Cortex of kidney (tissue), 1 donor: ENCODE measurements around the gene INPP5D.
"Not testable (repeated sequence)": the region's sequence is repeated elsewhere in the genome, so short reads cannot be mapped to it uniquely, and the experiment has no call there.

Experiments
- DNase-seq: peaks from one replicate; lab custom pipeline; 2025; lab: John Stamatoyannopoulos, UW

The INPP5D gene

DNA sequence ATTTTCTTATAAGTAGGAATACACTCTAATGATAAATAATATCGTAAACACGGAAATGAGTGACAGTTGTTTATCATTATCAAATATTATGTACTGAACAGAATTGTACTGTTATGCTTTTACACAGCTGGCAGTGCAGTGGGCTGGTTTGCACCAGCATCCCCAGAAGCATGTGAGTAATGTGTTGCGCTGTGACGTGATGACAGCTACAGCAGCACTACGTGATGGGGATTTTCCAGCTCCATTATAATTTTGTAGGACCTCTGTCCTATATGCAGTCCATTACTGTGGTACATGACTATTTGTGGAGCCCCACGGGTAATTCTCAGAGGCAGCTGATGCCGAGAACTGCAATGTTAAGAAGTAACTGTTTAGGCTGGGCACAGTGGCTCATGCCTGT is 114.0 kb downstream of the INPP5D start:
- no peak for DNase-seq

DNA sequence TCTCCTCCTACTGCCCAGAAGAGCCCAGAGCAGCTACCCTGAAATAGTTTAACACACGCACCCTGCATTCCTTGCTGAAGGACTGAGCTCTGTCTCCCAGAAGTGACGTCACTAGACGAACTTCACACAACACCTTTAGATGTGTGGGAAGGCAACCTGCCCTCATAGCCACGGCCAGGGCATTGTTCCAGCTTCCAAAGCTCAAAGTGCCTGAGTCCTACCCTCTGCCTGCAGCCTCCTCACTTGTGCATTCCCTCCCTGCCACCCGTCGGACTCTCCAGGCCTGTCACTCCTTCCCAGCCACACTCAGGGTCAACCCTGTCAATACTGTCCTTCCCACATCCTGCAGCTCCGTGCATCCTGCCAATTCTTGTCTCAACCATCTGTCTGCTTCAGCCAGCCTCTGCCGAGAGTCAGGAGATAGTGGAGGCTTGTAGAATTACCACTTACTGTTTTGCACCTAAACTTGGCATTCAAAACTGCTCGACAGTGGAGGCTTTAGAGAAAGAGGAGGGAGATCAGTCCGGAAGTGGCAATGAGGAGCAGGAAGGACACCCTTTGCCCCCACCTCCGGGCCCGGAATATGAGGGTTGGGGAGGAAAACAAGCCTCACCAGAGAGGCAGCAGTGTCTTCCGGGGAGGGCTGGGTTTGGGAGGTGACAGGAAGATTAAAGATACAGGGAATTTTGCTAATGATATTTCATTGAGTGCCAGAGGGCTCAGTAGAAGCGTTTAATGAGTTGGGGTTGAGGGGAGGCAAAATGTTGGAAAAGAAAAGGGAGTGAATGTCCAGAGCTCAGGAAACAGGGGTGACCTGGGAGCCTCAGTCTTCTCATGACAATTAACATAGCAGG is 119.1 kb downstream of the INPP5D start:
- no peak for DNase-seq

DNA sequence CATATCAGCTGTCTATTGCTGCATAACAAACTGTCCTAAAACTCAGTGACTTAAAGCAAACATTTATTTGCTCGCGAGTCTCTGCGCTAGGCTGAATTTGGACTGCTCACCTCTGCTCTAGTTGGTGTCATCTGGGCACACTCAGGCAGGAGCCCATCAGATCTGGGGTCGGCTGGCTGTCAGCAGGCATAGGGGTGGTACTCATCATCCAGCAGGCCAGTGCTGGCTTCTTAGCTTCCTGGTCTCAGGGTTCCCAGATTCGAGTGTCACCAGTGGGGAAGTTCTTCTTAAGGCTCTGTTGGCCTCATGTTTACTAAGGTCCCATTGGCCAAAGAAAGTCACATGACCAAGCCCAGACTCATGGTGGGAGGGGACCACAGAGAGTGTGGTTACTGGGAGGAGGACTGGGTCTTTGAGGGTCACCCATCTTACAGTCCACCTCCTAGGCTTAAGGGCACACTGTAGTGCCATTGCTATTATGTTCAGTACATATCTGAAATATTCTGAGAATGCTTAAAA is 119.8 kb downstream of the INPP5D start:
- no peak for DNase-seq

DNA sequence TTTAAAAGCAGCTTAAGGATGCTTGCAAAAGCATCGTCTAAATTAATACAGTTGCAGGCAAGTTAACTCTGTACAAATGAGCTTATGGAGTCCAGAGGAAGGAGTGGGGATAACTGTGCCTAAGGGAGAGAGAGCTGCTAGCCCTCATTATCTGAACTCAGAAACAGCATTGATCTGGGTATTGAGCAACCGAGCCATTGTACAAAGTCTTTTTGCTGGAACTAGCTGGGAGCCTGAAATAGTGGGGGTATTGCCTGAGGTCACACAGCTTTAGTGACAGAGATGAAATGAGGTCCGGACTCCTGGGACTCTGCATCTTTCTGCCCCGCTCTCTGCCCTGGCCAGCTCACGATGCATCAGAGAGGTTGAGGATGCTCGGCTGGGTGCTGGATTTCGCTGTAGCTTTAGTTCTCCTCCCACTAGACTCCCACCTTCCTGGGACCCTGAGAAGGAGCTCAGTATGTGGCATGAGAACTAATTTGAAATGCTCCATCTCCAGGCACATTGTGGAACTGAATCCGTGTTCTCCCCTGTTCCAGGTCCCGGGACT is 123.8 kb downstream of the INPP5D start:
- no peak for DNase-seq

DNA sequence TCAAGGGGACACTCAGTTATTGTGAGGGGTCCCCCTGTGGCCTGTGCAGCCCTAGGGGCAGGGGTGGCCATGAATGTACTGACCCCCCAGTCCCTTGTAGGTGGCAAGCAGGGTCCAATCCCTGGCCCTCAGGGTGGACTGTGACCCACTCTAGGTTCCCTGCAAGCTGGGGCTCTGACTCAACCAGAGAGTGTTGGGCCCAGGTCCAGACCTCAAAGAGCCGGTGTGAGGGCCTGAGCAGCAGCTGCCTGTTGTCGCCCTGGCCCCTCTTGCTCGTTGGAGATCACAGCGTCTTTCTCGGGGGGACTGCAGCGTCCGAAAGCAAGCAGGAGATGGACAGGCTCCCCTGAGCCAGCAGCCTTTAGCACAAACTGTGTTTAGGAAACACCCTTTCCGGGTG is 124.5 kb downstream of the INPP5D start:
- no peak for DNase-seq

DNA sequence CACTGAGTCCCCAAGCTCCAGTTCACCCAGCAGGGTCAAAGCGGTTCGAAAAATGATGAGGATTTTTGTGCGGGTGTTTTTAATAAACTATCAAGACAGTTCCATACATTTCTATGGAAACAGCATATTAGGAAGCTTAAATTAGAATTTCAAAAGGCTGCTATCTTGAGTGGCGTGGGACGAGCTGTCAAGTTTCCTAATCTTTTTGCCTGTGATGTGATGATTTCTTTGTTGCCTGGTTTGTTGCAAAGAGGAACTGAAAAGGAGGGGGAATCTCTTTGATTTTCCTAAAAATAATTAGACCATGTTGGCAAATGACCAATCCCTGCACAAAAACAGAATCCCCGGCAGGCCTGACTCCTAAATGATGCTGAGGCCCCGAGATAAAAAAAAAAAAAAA is 125.2 kb downstream of the INPP5D start:
- DNase-seq: no peak

DNA sequence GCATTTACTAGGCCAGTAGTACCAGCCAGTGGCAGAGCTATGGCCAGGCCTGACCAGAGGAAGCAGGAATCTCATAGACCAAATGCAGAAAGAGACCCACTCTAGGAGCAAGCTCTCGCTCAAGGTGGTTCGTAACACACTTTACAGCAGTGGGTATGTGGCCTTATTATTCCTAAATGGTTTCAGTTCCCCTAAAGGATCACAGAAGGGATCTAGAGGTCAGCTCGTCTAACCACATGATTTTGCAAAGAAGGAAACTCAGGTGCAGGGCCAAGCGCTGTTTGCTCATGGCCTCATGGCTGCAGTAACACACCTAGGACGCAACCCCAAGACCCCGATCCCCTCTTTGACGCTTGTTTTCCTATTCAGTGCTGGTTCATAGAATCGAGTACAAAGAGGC is 125.8 kb downstream of the INPP5D start:
- no peak for DNase-seq

DNA sequence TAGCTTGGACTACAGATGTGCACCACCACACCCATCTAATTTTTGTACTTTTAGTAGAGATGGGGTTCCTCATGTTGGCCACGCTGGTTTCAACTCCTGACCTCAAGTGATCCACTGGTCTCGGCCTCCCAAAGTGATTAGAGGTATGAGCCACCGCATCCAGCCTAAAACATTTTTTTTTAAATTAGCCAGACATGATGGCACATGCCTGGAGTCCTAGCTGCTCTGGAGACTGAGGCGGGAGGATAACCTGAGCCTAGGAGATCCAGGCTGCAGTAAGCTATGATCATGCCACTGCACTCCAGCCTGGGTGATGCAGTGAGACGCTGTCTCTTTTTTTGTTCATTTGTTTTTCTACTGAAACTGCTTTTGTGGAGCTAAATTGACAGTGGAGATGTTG is 126.7 kb downstream of the INPP5D start:
- no peak for DNase-seq

DNA sequence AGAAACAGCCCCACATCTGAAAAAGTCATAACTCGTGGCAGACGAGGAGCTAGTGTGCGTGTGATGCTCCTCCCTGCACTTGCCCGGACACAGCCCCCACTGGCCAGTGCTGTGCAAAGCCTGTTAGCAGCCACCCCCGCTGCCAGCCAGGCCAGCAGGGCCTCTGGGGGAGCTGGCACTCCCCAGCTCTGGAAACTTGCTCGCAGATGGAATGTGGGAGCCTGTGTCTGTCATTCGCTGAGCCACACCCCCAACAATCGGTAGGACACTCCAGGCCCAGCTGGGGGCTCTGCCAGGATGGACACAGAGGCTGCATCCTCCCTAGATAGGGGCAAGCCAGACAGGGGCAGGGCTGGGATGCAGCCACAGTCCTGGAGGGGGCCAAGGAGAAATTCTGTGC is 128.9 kb downstream of the INPP5D start:
- DNase-seq: no peak

DNA sequence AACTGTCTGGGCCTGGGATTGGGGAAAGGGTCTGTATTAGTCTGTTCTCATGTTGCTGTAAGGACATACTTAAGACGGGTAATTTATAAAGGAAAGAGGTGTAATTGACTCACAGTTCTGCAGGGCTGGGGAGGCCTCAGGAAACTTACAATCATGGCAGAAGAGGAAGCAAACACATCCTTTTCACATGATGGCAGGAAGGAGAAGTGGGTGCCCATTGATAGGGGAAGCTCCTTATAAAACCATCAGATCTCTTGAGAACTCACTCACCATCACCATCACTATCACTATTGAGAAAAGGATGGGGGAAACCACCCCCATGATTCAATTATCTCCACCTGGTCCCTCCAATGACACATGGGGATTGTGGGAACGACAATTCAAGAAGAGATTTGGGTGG is 130.9 kb downstream of the INPP5D start:
- not testable (repeated sequence) for DNase-seq

DNA sequence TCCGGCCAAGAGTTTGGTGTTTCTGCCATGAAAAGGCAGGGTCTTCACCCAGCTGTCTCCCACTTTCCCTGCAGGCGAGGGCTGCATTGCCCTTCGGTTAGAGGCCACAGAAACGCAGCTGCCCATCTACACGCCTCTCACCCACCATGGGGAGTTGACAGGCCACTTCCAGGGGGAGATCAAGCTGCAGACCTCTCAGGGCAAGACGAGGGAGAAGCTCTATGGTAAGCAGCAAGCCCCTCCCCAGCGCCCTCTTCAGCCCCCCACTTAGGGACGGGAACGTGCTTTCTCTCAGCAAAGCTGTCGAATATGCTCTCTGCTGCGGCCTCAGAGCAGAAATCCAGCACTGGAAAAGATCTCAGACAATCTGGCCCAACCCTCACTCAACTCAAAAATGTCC is 133.6 kb downstream of the INPP5D start:
- no peak for DNase-seq

DNA sequence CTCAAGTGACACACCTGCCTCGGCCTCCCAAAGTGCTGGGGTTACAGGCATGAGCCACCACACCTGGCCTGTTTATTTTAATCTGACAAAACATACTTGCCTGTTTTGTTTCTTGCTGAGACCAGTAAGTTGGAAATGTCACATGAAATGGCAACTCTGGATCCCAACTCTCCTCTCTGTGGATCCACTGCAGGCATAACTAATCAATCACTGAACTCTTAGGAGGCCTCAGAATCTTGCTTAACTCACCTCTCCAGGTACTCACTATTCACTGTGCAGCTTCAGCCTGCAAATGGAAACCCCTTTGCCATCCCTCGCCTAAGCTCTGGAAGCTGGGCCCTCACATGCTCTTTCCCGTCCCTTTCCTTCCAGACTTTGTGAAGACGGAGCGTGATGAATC is 134.9 kb downstream of the INPP5D start:
- no peak for DNase-seq

DNA sequence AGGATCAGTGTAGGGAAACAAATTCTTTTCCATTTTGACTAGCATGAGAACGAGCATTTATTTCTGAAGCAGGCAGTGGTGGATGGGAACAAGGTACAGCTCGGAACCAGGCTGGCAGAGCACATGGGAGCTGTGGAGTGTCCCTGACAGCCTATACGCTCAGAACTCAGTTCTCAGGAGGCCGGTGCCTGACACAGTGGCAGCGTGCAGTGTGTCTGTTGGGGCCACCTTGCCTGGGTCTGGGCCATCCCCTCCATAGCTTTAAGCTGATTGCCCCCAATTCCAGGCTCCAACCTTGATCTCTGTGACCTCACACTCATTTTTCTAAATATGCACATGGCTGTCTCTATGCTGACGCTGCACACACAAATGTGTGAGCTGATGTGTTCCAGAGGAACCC is 136.9 kb downstream of the INPP5D start:
- DNase-seq: no peak

DNA sequence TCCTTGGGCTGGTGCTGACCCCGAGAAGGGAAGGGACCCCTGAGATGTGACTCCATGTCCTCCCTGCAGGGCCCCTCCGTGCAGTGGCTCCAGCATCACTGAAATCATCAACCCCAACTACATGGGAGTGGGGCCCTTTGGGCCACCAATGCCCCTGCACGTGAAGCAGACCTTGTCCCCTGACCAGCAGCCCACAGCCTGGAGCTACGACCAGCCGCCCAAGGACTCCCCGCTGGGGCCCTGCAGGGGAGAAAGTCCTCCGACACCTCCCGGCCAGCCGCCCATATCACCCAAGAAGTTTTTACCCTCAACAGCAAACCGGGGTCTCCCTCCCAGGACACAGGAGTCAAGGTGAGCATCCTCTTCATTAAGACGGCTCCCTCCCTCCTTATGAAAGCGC is 137.9 kb downstream of the INPP5D start:
- DNase-seq: no peak

DNA sequence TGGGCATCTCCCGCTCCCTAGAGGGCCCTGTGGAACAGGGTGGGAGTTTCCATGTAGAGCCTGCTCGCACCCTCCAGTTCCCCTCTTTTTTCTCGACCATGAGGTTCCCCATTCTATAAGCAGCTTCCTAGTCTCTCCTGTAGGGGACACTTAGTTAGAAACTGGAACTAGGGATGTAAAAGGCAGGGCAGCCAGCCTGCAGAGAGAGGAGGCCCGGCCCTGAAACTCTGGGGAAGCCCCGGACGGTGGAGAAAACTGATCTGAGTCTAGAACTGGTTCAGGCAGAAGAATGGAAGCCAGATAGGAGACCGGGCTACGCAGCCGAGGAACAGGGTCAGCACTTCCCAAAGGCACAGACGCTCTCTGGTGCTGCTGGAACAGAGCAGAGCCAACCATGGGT is 139.7 kb downstream of the INPP5D start:
- DNase-seq: no peak

DNA sequence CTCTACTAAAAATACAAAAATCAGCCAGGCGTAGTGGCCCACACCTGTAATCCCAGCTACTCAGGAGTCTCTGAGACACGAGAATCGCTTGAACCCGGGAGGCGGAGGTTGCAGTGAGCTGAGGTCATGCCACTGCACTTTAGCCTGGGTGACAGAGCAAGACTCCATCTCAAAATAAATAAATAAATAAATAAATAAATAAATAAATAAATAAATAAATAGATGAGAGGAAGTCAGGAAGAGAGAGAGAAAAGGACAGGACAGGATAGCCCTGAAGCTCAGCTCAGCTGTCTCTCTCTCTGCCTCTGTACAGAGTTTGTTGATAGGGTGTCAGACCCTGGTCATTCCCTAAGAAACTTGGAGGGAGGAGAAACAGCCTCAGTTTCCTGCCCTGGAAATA is 140.6 kb downstream of the INPP5D start:
- DNase-seq: not testable (repeated sequence)

DNA sequence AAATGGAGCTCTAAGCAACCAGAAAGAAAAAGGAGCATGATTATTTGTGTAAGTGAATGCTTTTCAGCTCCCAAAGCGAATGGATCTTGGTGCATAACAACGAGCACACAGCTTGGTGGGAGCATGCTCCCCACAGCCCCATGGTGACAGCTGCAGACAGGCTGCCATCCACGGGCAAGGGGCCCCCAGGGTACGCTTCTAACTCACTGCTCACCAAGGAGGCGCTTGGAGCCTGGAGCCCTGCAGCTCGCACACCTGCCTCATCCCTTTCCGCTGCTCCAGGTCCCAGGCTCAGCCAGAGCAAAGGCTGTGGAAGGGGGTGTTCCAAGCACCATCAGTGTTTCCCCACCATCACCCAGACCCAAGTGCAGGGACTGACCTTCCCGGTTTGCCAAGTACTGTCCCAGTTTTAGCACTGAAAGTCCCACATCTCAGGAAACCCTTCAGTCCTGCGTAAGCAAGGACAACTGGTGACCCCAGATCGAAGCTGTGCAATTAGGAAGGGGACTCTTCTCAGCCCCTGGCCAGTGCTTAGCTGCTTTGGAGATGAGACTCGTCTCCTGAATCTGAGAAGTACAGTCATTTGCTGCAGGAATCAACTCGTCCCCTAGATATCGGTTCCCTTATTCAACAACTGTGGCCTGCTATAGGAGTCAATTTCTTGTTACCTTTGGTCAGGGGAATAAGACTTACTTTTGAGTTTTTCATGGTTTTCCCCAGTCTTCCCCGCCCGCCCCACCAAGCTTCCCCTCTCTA is 141.3 kb downstream of the INPP5D start:
- no peak for DNase-seq

DNA sequence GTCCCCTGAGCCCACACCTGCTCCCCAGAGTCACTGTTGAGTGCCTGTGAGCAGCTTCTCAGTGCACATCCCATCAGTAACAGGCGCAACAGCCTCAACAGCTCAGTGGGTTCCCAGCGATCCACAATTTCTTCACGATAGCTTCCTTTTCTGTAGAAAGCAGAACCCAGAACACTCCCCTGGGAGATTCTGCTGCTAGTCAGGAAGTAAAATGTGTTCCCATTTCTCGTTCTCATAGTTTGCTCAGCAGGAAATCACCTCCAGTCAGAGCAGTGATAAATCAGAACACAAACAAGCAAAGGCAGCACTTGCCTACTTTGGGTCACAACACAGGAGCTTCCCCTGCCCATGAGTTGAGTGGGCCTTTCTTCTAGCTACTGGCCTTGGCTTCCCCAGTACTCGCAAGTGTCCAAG is 142.4 kb downstream of the INPP5D start:
- DNase-seq: no peak

DNA sequence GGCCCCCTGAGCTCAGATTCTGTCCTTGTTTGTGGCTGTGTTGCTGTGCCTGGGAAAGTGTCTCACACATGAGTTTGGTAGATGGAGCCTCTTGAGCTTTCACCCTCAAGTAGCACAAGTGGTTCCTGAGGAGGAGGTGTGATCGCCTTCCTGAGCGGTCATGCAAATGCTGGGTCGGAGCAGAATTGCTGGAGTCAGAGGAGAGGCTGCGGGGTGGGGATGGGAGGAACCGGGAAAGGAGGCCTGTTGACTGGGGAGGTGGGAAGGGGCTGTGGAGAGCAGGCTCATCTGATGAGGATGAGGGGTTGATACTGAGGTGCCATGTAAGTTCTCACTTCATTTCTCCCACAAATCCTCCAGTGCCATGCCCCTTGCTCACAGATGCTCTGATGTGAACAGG is 142.9 kb downstream of the INPP5D start:
- DNase-seq: no peak

DNA sequence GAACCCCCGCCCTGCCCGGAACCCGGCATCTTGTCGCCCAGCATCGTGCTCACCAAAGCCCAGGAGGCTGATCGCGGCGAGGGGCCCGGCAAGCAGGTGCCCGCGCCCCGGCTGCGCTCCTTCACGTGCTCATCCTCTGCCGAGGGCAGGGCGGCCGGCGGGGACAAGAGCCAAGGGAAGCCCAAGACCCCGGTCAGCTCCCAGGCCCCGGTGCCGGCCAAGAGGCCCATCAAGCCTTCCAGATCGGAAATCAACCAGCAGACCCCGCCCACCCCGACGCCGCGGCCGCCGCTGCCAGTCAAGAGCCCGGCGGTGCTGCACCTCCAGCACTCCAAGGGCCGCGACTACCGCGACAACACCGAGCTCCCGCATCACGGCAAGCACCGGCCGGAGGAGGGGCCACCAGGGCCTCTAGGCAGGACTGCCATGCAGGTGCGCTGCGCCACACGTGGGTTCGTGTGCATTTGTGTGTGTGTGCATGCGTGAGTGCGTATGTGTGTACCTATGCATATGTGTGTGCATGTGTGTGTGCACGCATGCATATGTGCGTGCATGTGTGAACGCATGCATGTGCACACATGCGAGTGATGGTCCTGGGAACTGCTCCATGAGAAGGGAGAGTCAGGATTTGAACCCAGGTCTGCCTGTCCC is 144.3 kb downstream of the INPP5D start:
- no peak for DNase-seq

DNA sequence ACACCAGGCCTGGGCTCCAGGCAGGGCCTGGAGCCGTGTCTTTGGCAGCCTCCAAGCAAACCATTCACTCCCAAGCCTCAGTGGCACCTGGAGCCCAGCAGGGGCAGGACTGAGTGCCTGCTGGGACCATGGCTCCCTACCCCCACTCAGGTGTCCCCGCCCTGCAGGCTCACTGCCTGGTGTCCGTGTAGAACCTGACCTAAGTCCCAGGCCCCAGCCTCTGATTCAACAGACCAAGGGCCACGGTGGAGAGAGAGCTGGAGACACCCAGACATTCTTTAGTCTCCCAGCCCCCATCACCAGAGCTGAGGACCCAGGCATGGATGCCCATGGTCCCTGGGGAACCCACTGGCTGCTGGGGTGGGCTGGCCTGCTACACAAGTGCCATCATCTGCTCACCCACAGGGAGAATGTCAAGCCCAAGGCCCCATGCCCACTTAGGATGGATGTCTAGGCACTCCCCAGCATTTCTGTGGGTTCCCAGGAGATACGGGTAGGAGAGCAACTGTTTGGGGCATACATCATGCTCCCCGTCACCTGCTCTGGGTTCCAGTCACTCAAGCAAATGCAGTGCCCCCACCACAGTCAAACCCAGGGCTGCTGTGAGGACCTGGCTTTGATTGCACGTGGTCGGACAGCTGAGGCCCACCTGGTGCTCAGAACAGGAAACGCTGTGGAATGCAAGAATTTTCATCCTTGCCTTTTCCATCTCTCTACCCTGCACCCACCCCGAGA is 148.4 kb downstream of the INPP5D start:
- DNase-seq: no peak

DNA sequence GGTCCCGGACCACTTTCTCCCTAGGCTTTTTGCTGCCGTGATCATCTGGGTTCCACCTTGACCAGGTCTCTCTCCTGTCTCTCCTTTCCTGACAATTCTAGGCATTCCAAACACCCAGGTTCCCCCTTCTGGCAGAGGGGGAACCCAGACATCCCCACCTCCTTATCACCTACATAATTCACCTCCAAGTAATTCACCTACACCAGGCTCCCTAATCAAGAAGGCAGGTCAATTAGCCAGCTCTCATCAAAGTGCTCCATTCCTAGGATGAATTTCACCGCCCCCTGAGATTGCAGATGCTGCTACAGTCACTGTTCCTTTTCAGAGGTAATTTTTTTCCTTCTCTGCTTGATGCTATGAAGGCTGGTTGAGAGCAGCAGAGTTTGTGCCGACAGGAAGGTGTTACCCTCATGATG is 149.0 kb downstream of the INPP5D start:
- no peak for DNase-seq
